B cell (primary cell): Measurements from ENCODE around the gene PRM1. TPM values are rescaled to one million over a fixed set of nuclear protein-coding genes. Genes with fewer than 3 reads are reported as not detected.

Experiments
- ATAC-seq: fragments of 200-7000 bp; cut with Tn5 transposase; one replicate; pipeline ENCODE4 v1.10.0; 2021; ENCODE audit warnings: low read depth, mild to moderate bottlenecking, moderate number of reproducible peaks, moderate library complexity
- CTCF ChIA-PET: fragments of 350-600 bp; sonication (Branson Sonifier 250); formaldehyde crosslinking; loops from one replicate; lab custom pipeline; 2021; ENCODE audit warnings: antibody characterized with exemption, inconsistent platforms; lab: Charles Lee
- POLR2A ChIA-PET: fragments of 350-600 bp; sonication (Branson Sonifier 250); formaldehyde crosslinking; loops from one replicate; lab custom pipeline; 2021; ENCODE audit warnings: antibody characterized with exemption; lab: Charles Lee
- DNase-seq: peaks from one replicate; pipeline ENCODE4 v3.0.0; 2013
- H2AFZ ChIP-seq: 2 replicates; pipeline ENCODE4 v1.6.1; 2012; ENCODE audit warnings: mild to moderate bottlenecking, low read depth, low read length; ENCODE audit not compliant: insufficient read depth, poor library complexity, severe bottlenecking
- H3K27ac ChIP-seq, 2 donors: 1 replicate in 1 of 2; 2 replicates in 1 of 2; pipeline ENCODE4 v1.5.1; 2012 to 2013; ENCODE audit warnings: low read length in 2 of 2, mild to moderate bottlenecking in 2 of 2, moderate library complexity in 1 of 2
- H3K27me3 ChIP-seq, 4 experiments: fragments of 200-600 bp in 1 of 4; sonication (generic) in 1 of 4; replicated peaks in 1 of 4; 1 replicate in 2 of 4; 2 replicates in 2 of 4; pipeline versions ENCODE4 v1.6.1 to v1.7.0; 2013 to 2016; ENCODE audit warnings: low read length in 3 of 4, mild to moderate bottlenecking in 2 of 4, mixed read lengths in 1 of 4, moderate library complexity in 1 of 4; ENCODE audit not compliant: insufficient read depth in 4 of 4, control insufficient read depth in 3 of 4; ENCODE audit errors: control extremely low read depth in 1 of 4
- H3K36me3 ChIP-seq, 2 experiments: replicated peaks in 1 of 2; 1 replicate in 1 of 2; 2 replicates in 1 of 2; pipeline versions ENCODE4 v1.6.1 to v1.7.1; 2013; ENCODE audit warnings: low read length in 1 of 2; ENCODE audit not compliant: insufficient read depth in 2 of 2, control insufficient read depth in 1 of 2; ENCODE audit errors: control extremely low read depth in 1 of 2, extremely low read depth in 1 of 2
- H3K4me1 ChIP-seq, 2 donors: fragments of 200-600 bp in 1 of 2; sonication (generic) in 1 of 2; 1 replicate in 1 of 2; 2 replicates in 1 of 2; pipeline versions ENCODE4 v1.5.1 to v1.6.1; 2013 to 2017; ENCODE audit warnings: low read length in 2 of 2; ENCODE audit not compliant: control insufficient read depth in 2 of 2, insufficient read depth in 2 of 2
- H3K4me2 ChIP-seq: replicated peaks from 2 replicates; pipeline ENCODE3; 2012; ENCODE audit warnings: mild to moderate bottlenecking, low read depth, low read length; ENCODE audit not compliant: poor library complexity, severe bottlenecking
- H3K4me3 ChIP-seq, 5 experiments: fragments of 200-600 bp in 1 of 5; sonication (generic) in 1 of 5; 1 replicate in 3 of 5; 2 replicates in 2 of 5; pipeline versions ENCODE4 v1.5.1 to v1.7.0; 2011 to 2016; ENCODE audit warnings: low read length in 4 of 5, mild to moderate bottlenecking in 4 of 5, low read depth in 2 of 5, control low read depth in 1 of 5, moderate library complexity in 1 of 5; ENCODE audit not compliant: insufficient read depth in 1 of 5; ENCODE audit errors: control extremely low read depth in 1 of 5, extremely low read depth in 1 of 5
- H3K79me2 ChIP-seq: fragments of 200-600 bp; sonication (generic); one replicate; pipeline ENCODE4 v1.6.0; 2016; ENCODE audit warnings: low read length; ENCODE audit not compliant: control insufficient read depth, insufficient read depth
- H3K9ac ChIP-seq: fragments of 200-600 bp; sonication (generic); 2 replicates; pipeline ENCODE4 v1.6.1; 2017; ENCODE audit warnings: mild to moderate bottlenecking, low read length, moderate library complexity
- H3K9me3 ChIP-seq, 3 donors: one replicate each; pipeline versions ENCODE4 v1.6.1 to v1.7.1; 2013; ENCODE audit warnings: low read length in 2 of 3; ENCODE audit not compliant: control insufficient read depth in 2 of 3, insufficient read depth in 1 of 3; ENCODE audit errors: control extremely low read depth in 1 of 3
- H4K20me1 ChIP-seq: 2 replicates; pipeline ENCODE4 v1.6.0; 2012; ENCODE audit warnings: mild to moderate bottlenecking, low read length; ENCODE audit not compliant: insufficient read depth, control insufficient read depth, poor library complexity, severe bottlenecking
- H3K27ac Mint-ChIP-seq: one replicate; pipeline ENCODE4 v1.8.0; 2021; ENCODE audit warnings: mixed read lengths
- H3K27me3 Mint-ChIP-seq: one replicate; pipeline ENCODE4 v1.8.0; 2021; ENCODE audit warnings: mixed read lengths
- H3K4me1 Mint-ChIP-seq: one replicate; pipeline ENCODE4 v1.8.0; 2021; ENCODE audit warnings: mixed read lengths
- H3K4me3 Mint-ChIP-seq: one replicate; pipeline ENCODE4 v1.8.0; 2021; ENCODE audit warnings: mixed read lengths
- H3K9me3 Mint-ChIP-seq: one replicate; pipeline ENCODE4 v1.8.0; 2022; ENCODE audit warnings: mixed read lengths; ENCODE audit not compliant: insufficient read depth
- EZH2 ChIP-seq: IDR thresholded peaks from 2 replicates; pipeline ENCODE4 v1.6.1; 2012; ENCODE audit warnings: borderline replicate concordance, low read depth, mild to moderate bottlenecking, moderate library complexity, low read length; ENCODE audit not compliant: insufficient read depth, poor library complexity, severe bottlenecking
- WGBS: methylation state at CpG from one replicate; pipeline ENCODE4 v1.1.5; 2013; ENCODE audit warnings: missing lambda C conversion rate; ENCODE audit not compliant: insufficient coverage; 5-methylcytosine and 5-hydroxymethylcytosine counted together
- intact Hi-C: fragments of 100-400 bp; cut with micrococcal nuclease; formaldehyde crosslinking; loops from one replicate; pipeline ENCODE4 v1.10.0; 2022
- polyA plus RNA-seq: library from polyadenylated mRNA; depleted of rRNA; stranded (reverse); fragments of >200 nt; gene quantifications from 2 replicates; pipeline ENCODE4 v1.2.3, GENCODE V29; 2012
- total RNA-seq, 2 donors: library from RNA; stranded (reverse); fragments of 120-200 nt in 1 of 2; gene quantifications; 1 replicate in 1 of 2; 2 replicates in 1 of 2; pipeline versions ENCODE4 v1.2.3 to v1.2.4, GENCODE V29; 2013 to 2022
- TF ChIP-seq, protein P1 (sequence below): fragments of 200-600 bp; IDR thresholded peaks from one replicate; pipeline ENCODE4 v1.8.0; 2022; ENCODE audit warnings: antibody characterized with exemption, mild to moderate bottlenecking

The PRM1 gene
- total and polyA plus RNA-seq, 2 donors (not counting 1 experiment from before 2014, with no cell fraction given), result not detected

DNA sequence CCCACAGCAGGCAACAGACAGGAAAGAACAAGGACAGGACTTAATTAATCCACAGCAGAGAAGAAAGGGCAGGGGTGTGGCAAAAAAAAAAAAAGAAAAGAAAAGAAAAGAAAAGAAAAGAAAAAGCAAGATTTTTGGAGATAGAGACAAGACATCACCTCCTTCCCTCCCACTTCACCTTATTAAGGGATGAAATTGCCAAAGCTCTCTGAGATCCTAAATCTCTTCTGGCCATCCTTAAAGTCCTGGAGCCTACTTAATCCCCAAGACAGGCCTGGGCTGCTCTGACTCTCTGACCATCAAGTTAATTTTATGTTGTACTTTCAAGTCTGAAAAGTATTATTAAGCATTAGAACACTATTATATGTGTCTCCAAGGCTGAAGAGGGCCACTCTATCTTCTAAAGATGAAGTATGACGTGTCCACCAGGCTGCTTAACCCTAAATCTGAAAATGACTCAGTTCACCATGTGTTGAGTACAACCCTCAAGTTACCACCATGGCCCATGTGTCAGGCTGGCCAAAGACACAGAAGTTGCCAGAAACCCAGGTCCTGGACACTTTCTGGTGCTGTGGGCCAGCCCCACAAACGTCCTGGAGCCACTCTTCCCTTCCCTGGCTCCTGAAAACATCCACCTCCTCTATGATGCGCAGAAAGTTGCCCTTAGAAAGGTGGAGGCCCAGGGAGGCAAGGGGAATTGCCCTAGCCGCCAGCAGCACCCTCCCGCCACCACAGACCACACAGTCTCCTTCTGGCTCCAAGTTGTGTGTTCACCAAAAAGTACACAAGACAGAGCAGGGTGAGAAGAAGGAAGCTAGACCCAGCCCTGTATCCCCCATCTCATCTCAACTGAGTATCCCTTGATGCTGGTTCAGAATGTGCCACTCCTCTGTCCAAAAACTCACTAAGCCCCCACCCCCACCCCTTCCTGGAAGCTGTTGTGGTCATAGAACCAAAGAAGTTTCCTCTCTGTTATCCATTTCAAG is 27.8 kb downstream of the PRM1 start:
- TF ChIP-seq, protein P1, sequence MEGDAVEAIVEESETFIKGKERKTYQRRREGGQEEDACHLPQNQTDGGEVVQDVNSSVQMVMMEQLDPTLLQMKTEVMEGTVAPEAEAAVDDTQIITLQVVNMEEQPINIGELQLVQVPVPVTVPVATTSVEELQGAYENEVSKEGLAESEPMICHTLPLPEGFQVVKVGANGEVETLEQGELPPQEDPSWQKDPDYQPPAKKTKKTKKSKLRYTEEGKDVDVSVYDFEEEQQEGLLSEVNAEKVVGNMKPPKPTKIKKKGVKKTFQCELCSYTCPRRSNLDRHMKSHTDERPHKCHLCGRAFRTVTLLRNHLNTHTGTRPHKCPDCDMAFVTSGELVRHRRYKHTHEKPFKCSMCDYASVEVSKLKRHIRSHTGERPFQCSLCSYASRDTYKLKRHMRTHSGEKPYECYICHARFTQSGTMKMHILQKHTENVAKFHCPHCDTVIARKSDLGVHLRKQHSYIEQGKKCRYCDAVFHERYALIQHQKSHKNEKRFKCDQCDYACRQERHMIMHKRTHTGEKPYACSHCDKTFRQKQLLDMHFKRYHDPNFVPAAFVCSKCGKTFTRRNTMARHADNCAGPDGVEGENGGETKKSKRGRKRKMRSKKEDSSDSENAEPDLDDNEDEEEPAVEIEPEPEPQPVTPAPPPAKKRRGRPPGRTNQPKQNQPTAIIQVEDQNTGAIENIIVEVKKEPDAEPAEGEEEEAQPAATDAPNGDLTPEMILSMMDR, result no peak
- no peak for TF ChIP-seq EZH2
- H3K27ac Mint-ChIP-seq, result peak overlapping the region; percentile 79
- H3K4me1 Mint-ChIP-seq, result peaks cover 54% of the 10 kb centered on the region
- H2AFZ ChIP-seq, result no peak overlapping the region
- peak overlapping the region; percentile 98 for H3K4me2 ChIP-seq
- H3K9ac ChIP-seq, result peak overlapping the region; percentile 84
- H3K27me3 Mint-ChIP-seq, result no peaks in the 10 kb centered on the region
- POLR2A ChIA-PET, result interaction anchor here (0.6 to 5.8 kb wide), 12 partner anchors 29 to 312 kb away, joined by 3 to 89 read pairs (median 7); no protein-coding TSS in a partner anchor
- H4K20me1 ChIP-seq, result peaks cover 50% of the 10 kb centered on the region
- intact Hi-C loops, result loop anchor here (2.0 to 10.0 kb wide), 3 partner anchors 21 to 661 kb away; partner anchors contain the start of gene GSPT1
- H3K9me3 Mint-ChIP-seq, result no peaks in the 10 kb centered on the region
- H3K4me1 ChIP-seq, result peaks cover 41 to 50% of the 10 kb centered on the region in 2 donors
- DNase-seq (peak; percentile 42), ATAC-seq (no peak)
- peak overlapping the region in 4 of 5 experiments; percentile 6 to 89 (median 68) for H3K4me3 ChIP-seq
- no peaks in the 10 kb centered on the region for H3K9me3 ChIP-seq
- CTCF ChIA-PET, result interaction anchor here (0.9 to 10.3 kb wide), 9 partner anchors 29 to 290 kb away, joined by 3 to 223 read pairs (median 24); no protein-coding TSS in a partner anchor
- H3K4me3 Mint-ChIP-seq, result peak overlapping the region; percentile 89
- peaks cover 2 to 17% of the 10 kb centered on the region in 2 experiments for H3K36me3 ChIP-seq
- 85% methylated on average over 4 of the region's 5 CpGs for WGBS
- no peaks in the 10 kb centered on the region for H3K27me3 ChIP-seq
- peaks cover 20% of the 10 kb centered on the region for H3K79me2 ChIP-seq
- no peak overlapping the region for H3K27ac ChIP-seq
